ENCODE data around the gene DIP2A. TPM values are rescaled to one million over a fixed set of nuclear protein-coding genes. Genes with fewer than 3 reads are reported as not detected.

Gene DIP2A
- total RNA-seq, 1 donor from 2014 or later, result 36.1 TPM

- intact Hi-C loops (cut with micrococcal nuclease), result no loop called here
- H3K27ac Mint-ChIP-seq, result no peak overlapping the region
- peaks cover 2% of the 10 kb centered on the region for H3K27me3 Mint-ChIP-seq (ENCODE audit: low read depth)
- peaks cover 4% of the 10 kb centered on the region for H3K36me3 Mint-ChIP-seq (ENCODE audit: low read depth)
- peaks cover 37% of the 10 kb centered on the region for H3K9me3 Mint-ChIP-seq
- H3K4me3 Mint-ChIP-seq (ENCODE audit: low read depth), result no peak overlapping the region
- H3K4me1 Mint-ChIP-seq (ENCODE audit: low read depth), result peaks cover 2% of the 10 kb centered on the region
- DNase-seq (ENCODE audit: low spot score), result no peak
Measured at GRCh38 chr21:46594276-46594675, 135.6 kb downstream of the DIP2A start.

DNA sequence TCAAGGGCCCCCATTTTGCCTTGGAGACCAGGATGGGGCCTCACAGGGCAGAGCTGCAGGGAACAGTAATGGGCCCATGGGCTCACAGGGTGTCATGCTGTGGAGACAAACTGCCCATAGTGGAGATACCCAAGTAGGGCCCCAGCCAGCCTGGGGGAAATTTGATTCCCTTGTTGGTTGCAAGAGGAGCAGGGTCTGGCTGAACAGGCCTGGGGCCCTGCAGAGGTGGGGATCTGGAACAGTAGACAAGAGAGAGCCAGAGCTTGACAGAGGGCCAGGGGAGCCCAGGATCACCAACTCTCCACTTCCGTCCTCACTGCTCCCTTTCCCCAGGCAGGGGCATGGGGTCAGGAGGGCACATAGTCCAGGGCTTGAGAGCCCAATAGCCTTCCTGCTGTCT lies 137.5 kb downstream of the DIP2A start:
- no peaks in the 10 kb centered on the region for H3K27me3 Mint-ChIP-seq (ENCODE audit: low read depth)
- H3K9me3 Mint-ChIP-seq, result peaks cover 30% of the 10 kb centered on the region
- intact Hi-C loops (cut with micrococcal nuclease), result no loop called here
- no peak overlapping the region for H3K27ac Mint-ChIP-seq
- DNase-seq (ENCODE audit: low spot score), result no peak
- H3K4me1 Mint-ChIP-seq (ENCODE audit: low read depth), result peaks cover 3% of the 10 kb centered on the region
- peaks cover 4% of the 10 kb centered on the region for H3K36me3 Mint-ChIP-seq (ENCODE audit: low read depth)
- H3K4me3 Mint-ChIP-seq (ENCODE audit: low read depth), result no peak overlapping the region

GRCh38 chr21:46597031-46597430 lies 138.3 kb downstream of the DIP2A start:
- no peak overlapping the region for H3K27ac Mint-ChIP-seq
- intact Hi-C loops (cut with micrococcal nuclease), result no loop called here

GRCh38 chr21:46597896-46598343 lies 139.2 kb downstream of the DIP2A start:
- intact Hi-C loops (cut with micrococcal nuclease), result no loop called here
- DNase-seq (ENCODE audit: low spot score), result no peak
- Mint-ChIP-seq H3K36me3 (ENCODE audit: low read depth) (peaks cover 2% of the 10 kb centered on the region), H3K9me3 (peaks cover 19% of the 10 kb centered on the region), H3K4me3 (ENCODE audit: low read depth) (no peak overlapping the region), H3K27ac (no peak overlapping the region), H3K27me3 (ENCODE audit: low read depth) (no peaks in the 10 kb centered on the region), H3K4me1 (ENCODE audit: low read depth) (peaks cover 3% of the 10 kb centered on the region)

More at GRCh38 chr21:46597031-46597430, 138.3 kb downstream of the DIP2A start:
- H3K27me3 Mint-ChIP-seq (ENCODE audit: low read depth), result no peaks in the 10 kb centered on the region
- no peak for DNase-seq (ENCODE audit: low spot score)
- H3K4me3 Mint-ChIP-seq (ENCODE audit: low read depth), result no peak overlapping the region
- peaks cover 3% of the 10 kb centered on the region for H3K4me1 Mint-ChIP-seq (ENCODE audit: low read depth)
- peaks cover 23% of the 10 kb centered on the region for H3K9me3 Mint-ChIP-seq
- H3K36me3 Mint-ChIP-seq (ENCODE audit: low read depth), result peaks cover 4% of the 10 kb centered on the region

DNA sequence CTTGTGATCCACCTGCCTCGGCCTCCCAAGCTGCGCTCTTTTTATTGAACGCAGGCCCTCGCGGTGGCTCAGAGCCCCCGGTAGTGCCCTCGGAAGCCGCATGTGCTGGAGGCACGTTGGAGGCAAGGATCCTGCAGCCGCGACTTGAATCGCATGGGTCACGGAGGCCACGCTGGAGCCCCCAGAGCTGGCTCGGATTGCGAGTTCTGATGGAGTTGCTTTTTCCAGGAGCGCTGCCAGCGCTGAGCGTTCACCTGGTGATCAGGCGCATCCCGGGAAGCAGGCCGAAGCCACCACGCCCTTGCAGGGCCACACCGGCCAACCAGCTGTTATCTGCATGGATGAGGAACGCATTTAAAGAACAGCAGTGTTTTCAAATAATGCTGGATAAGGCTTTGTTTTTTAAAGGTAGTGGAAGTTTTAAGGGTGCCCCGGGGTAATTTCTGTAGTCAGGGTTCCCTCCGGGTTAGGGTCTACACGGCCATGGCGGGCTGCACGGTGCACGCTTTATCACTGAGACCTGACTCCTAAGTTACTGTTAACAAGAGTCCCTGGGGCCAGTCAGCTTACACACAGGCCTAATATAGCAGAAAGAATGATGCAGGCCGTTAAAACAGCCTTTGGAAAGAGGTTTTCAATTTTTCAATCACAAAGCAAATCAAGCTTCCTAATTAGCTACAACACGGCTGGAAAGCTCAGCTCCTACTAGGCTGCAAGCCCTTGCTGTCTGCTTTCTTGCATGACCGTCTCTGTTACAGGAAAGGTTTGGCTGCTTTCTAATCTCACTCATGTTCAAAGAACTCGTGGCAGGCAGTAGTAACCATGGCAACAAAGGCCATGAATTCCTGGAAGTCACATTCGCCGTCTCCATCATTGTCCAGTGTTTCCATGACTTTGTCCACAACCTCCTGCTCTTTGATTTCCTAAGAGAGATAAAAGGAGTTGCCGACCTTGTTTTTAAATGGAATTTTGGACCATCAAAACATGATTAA lies 140.2 kb downstream of the DIP2A start:
- peaks cover 3% of the 10 kb centered on the region for H3K4me1 Mint-ChIP-seq (ENCODE audit: low read depth)
- H3K4me3 Mint-ChIP-seq (ENCODE audit: low read depth), result no peak overlapping the region
- no peaks in the 10 kb centered on the region for H3K27me3 Mint-ChIP-seq (ENCODE audit: low read depth)
- no peaks in the 10 kb centered on the region for H3K36me3 Mint-ChIP-seq (ENCODE audit: low read depth)
- no peak for DNase-seq (ENCODE audit: low spot score)
- H3K9me3 Mint-ChIP-seq, result peaks cover 10% of the 10 kb centered on the region
- intact Hi-C loops (cut with micrococcal nuclease), result no loop called here
- no peak overlapping the region for H3K27ac Mint-ChIP-seq

- no peaks in the 10 kb centered on the region for H3K27me3 Mint-ChIP-seq (ENCODE audit: low read depth)
- H3K4me3 Mint-ChIP-seq (ENCODE audit: low read depth), result no peak overlapping the region
- intact Hi-C loops (cut with micrococcal nuclease), result no loop called here
- DNase-seq (ENCODE audit: low spot score), result no peak
- H3K36me3 Mint-ChIP-seq (ENCODE audit: low read depth), result no peaks in the 10 kb centered on the region
- peaks cover 4% of the 10 kb centered on the region for H3K9me3 Mint-ChIP-seq
- H3K27ac Mint-ChIP-seq, result no peak overlapping the region
- peaks cover 8% of the 10 kb centered on the region for H3K4me1 Mint-ChIP-seq (ENCODE audit: low read depth)
Measured at GRCh38 chr21:46600305-46600704, 141.6 kb downstream of the DIP2A start.

- intact Hi-C loops (cut with micrococcal nuclease), result no loop called here
- DNase-seq (ENCODE audit: low spot score), result no peak
- H3K36me3 Mint-ChIP-seq (ENCODE audit: low read depth), result no peaks in the 10 kb centered on the region
- H3K27ac Mint-ChIP-seq, result no peak overlapping the region
- no peaks in the 10 kb centered on the region for H3K27me3 Mint-ChIP-seq (ENCODE audit: low read depth)
- no peak overlapping the region for H3K4me3 Mint-ChIP-seq (ENCODE audit: low read depth)
- peaks cover 1% of the 10 kb centered on the region for H3K9me3 Mint-ChIP-seq
- peaks cover 13% of the 10 kb centered on the region for H3K4me1 Mint-ChIP-seq (ENCODE audit: low read depth)
Measured at GRCh38 chr21:46600978-46601377, 142.3 kb downstream of the DIP2A start.

- Mint-ChIP-seq H3K9me3 (no peaks in the 10 kb centered on the region), H3K4me3 (ENCODE audit: low read depth) (no peak overlapping the region), H3K36me3 (ENCODE audit: low read depth) (no peaks in the 10 kb centered on the region), H3K27me3 (ENCODE audit: low read depth) (peaks cover 1% of the 10 kb centered on the region), H3K27ac (no peak overlapping the region), H3K4me1 (ENCODE audit: low read depth) (peaks cover 21% of the 10 kb centered on the region)
- no peak for DNase-seq (ENCODE audit: low spot score)
- intact Hi-C loops (cut with micrococcal nuclease), result no loop called here
Measured at GRCh38 chr21:46603228-46603627, 144.5 kb downstream of the DIP2A start.

DNA sequence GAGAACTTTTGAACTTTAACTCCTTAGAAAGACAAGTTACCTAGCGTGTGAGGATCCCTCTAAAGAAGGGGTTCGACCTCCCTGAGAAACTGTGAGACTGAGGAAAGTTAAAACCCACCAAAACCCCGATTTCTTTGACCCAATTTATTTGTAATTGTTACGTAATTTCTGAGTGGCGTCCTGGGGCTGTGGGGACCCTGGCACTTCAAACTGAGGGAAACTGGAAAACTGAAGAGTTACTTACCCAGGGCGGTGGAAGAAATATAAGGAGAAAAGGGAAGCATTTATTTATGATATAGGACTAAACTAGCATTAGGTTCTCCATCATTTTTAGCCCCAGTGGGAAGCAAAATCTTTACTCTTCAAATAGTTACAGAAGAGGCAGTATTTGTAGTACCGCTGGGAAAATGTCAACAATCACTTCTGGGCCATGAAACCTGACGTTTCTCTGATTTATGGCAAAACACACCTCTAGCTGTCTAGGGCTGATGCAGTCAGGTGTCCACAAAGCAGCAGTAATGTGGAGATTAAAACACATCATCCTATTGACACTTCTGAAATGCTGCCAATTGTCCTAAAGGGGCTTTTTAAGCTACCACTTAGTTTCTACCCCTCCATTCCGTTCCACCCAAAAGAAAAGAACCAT lies 145.8 kb downstream of the DIP2A start:
- H3K27ac Mint-ChIP-seq, result no peak overlapping the region
- intact Hi-C loops (cut with micrococcal nuclease), result no loop called here
- no peaks in the 10 kb centered on the region for H3K9me3 Mint-ChIP-seq
- no peaks in the 10 kb centered on the region for H3K36me3 Mint-ChIP-seq (ENCODE audit: low read depth)
- no peak overlapping the region for H3K4me3 Mint-ChIP-seq (ENCODE audit: low read depth)
- peaks cover 19% of the 10 kb centered on the region for H3K4me1 Mint-ChIP-seq (ENCODE audit: low read depth)
- H3K27me3 Mint-ChIP-seq (ENCODE audit: low read depth), result peaks cover 1% of the 10 kb centered on the region
- DNase-seq (ENCODE audit: low spot score), result no peak

DNA sequence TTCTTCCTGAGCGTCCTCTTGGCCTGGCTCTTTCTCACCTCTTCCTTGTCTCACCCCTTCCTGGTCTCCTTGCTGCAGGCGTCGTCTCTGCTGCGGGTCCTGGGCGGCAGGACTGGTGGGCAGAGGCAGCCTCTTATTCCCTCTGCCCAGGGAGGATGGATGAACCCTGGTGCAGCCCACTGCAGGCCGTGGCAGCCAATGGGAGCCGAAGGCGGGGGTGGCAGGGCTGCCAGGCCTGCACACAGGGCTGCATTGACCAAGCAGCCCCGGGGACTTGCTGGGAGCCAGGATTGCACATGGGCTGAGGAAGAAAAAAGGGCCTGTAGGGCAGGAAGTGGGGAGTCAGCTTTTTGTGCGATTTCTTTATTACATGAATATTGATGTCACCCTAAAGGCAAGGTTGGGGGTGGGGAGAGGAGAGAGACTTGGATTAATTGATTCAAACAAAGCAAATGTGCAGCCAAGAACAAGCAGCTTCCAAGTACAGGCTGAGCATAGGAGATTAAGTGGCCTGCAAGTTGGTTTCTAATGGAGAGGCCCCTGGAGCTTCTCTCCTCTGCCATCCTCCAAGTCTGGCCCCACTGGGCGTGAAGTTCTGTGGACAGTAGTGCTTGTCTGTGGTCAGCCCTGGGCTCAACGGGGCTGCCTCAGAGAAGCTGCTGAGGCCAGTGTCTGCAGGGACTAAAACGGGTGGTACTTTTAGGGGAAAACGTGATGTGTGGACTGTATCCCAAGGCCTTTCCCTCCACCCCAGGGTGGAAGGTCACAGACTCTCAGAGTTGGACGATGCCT lies 146.5 kb downstream of the DIP2A start, which contains the start of gene S100B:
Gene S100B (minus strand): TSS at position 108 of the 792 bp plus-strand sequence. CDS start 2,667 bp downstream, outside the sequence.
- H3K27ac Mint-ChIP-seq, result no peak within 1 kb of the TSS
- no peaks in the 10 kb centered on the region for H3K9me3 Mint-ChIP-seq
- peaks cover 19% of the 10 kb centered on the region for H3K4me1 Mint-ChIP-seq (ENCODE audit: low read depth)
- no peak within 1 kb of the TSS for H3K4me3 Mint-ChIP-seq (ENCODE audit: low read depth)
- no peaks in the 10 kb centered on the region for H3K36me3 Mint-ChIP-seq (ENCODE audit: low read depth)
- DNase-seq (ENCODE audit: low spot score), result no peak
- peaks cover 1% of the 10 kb centered on the region for H3K27me3 Mint-ChIP-seq (ENCODE audit: low read depth)
- intact Hi-C loops (cut with micrococcal nuclease), result no loop called here

- Mint-ChIP-seq H3K4me1 (ENCODE audit: low read depth) (peaks cover 19% of the 10 kb centered on the region), H3K4me3 (ENCODE audit: low read depth) (no peak overlapping the region)
- intact Hi-C loops (cut with micrococcal nuclease), result no loop called here
Measured at GRCh38 chr21:46605767-46606426, 147.2 kb downstream of the DIP2A start.

GRCh38 chr21:46606427-46606813 lies 147.7 kb downstream of the DIP2A start:
- Mint-ChIP-seq H3K36me3 (ENCODE audit: low read depth) (no peaks in the 10 kb centered on the region), H3K4me1 (ENCODE audit: low read depth) (peaks cover 19% of the 10 kb centered on the region), H3K4me3 (ENCODE audit: low read depth) (no peak overlapping the region), H3K27me3 (ENCODE audit: low read depth) (peaks cover 1% of the 10 kb centered on the region), H3K27ac (no peak overlapping the region), H3K9me3 (no peaks in the 10 kb centered on the region)
- intact Hi-C loops (cut with micrococcal nuclease), result no loop called here
- no peak for DNase-seq (ENCODE audit: low spot score)

More at GRCh38 chr21:46605767-46606426, 147.2 kb downstream of the DIP2A start:
- no peak overlapping the region for H3K27ac Mint-ChIP-seq
- H3K36me3 Mint-ChIP-seq (ENCODE audit: low read depth), result no peaks in the 10 kb centered on the region
- H3K27me3 Mint-ChIP-seq (ENCODE audit: low read depth), result peaks cover 1% of the 10 kb centered on the region
- DNase-seq (ENCODE audit: low spot score), result peak; percentile 31
- no peaks in the 10 kb centered on the region for H3K9me3 Mint-ChIP-seq
